ENCODE data around the gene CMBL.

CMBL gene

GRCh38 chr5:10339058-10339811, 31.5 kb upstream of the CMBL start:
- WGBS (ENCODE audit: insufficient coverage): 90% methylated on average over 18 of the region's 19 CpGs
- no peak for DNase-seq
- peaks cover 0 to 4% (median 0%) of the 10 kb centered on the region in 5 experiments for H3K27me3 ChIP-seq (replicated peaks in 2 of 5; ENCODE audit: control insufficient read depth in 4 of 5, insufficient read depth in 5 of 5, low read length in 4 of 5)
- no peaks in the 10 kb centered on the region for H3K9me3 ChIP-seq (ENCODE audit: control extremely low read depth in 1 of 5, control insufficient read depth in 4 of 5, insufficient read depth in 2 of 5, low read depth in 1 of 5, low read length in 4 of 5)
- H3K4me1 ChIP-seq (ENCODE audit: control extremely low read depth in 1 of 4, control insufficient read depth in 4 of 4, insufficient read depth in 4 of 4, low read length in 3 of 4): peaks cover 0 to 22% (median 11%) of the 10 kb centered on the region in 4 experiments
- no peaks in the 10 kb centered on the region for H3K36me3 ChIP-seq (ENCODE audit: control insufficient read depth in 4 of 4, insufficient read depth in 4 of 4, low read length in 3 of 4)
- ChIA-PET CTCF (interaction anchor here (1.4 kb wide), 1 partner anchor 83 kb away, joined by 3 read pairs; no protein-coding TSS in a partner anchor), POLR2A (no interaction called here)
- no peak overlapping the region for H3K4me3 ChIP-seq (ENCODE audit: control insufficient read depth in 1 of 7, extremely low read depth in 1 of 7, insufficient read depth in 4 of 7, low read depth in 2 of 7, low read length in 6 of 7)
- H3K27ac ChIP-seq (ENCODE audit: insufficient read depth in 1 of 2, low read depth in 1 of 2, low read length in 2 of 2, poor library complexity in 1 of 2, severe bottlenecking in 2 of 2): no peak overlapping the region

DNA sequence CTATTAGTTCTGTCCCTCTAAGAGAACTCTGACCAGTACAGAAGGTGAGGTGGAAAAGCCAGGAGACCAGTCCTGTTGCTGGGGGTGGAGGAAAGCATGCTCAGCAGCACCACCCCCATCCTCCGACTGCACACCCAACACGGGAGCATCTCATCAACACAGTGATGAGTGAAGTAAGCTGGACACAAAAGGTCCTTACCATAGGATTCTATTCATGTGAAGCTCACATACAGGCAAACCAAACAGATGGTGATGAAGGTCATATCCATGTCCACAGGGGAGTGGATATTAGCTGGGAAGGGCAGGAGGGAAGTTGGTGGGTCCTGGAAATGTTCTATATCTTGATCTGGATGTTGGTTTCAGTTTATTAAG, 31.0 kb upstream of the CMBL start:
- H3K36me3 ChIP-seq (ENCODE audit: control insufficient read depth in 4 of 4, insufficient read depth in 4 of 4, low read length in 3 of 4): no peaks in the 10 kb centered on the region
- no peak overlapping the region for H3K4me3 ChIP-seq (ENCODE audit: control insufficient read depth in 1 of 7, extremely low read depth in 1 of 7, insufficient read depth in 4 of 7, low read depth in 2 of 7, low read length in 6 of 7)
- H3K9me3 ChIP-seq (ENCODE audit: control extremely low read depth in 1 of 5, control insufficient read depth in 4 of 5, insufficient read depth in 2 of 5, low read depth in 1 of 5, low read length in 4 of 5): no peaks in the 10 kb centered on the region
- no peak for DNase-seq
- H3K27me3 ChIP-seq (replicated peaks in 2 of 5; ENCODE audit: control insufficient read depth in 4 of 5, insufficient read depth in 5 of 5, low read length in 4 of 5): peaks cover 0 to 7% (median 0%) of the 10 kb centered on the region in 5 experiments
- 100% methylated on average over 1 of the region's 2 CpGs for WGBS (ENCODE audit: insufficient coverage)
- peaks cover 0 to 28% (median 15%) of the 10 kb centered on the region in 4 experiments for H3K4me1 ChIP-seq (ENCODE audit: control extremely low read depth in 1 of 4, control insufficient read depth in 4 of 4, insufficient read depth in 4 of 4, low read length in 3 of 4)
- CTCF ChIA-PET: interaction anchor here (1.2 to 1.4 kb wide), 2 partner anchors 13 to 83 kb away, joined by 3 to 4 read pairs; no protein-coding TSS in a partner anchor
- H3K27ac ChIP-seq (ENCODE audit: insufficient read depth in 1 of 2, low read depth in 1 of 2, low read length in 2 of 2, poor library complexity in 1 of 2, severe bottlenecking in 2 of 2): no peak overlapping the region
- POLR2A ChIA-PET: no interaction called here

DNA sequence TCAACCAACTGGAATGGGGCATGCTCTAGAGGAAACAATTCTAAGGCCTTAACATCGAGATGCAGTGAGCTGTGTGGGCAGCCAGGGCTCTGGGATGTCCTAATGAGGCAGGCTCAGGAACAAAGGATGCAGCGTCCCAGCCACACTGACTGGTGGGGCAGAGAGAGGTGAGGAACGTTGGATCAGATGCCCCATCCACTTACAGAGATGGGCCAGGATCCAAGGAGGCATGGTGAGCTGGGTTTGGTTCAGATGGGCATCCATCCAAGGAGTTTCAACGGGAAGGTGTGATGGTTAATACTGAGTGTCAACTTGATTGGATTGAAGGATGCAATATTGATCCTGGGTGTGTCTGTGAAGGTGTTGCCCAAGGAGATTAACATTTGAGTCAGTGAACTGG, 30.3 kb upstream of the CMBL start:
- peaks cover 0 to 14% (median 0%) of the 10 kb centered on the region in 5 experiments for H3K27me3 ChIP-seq (replicated peaks in 2 of 5; ENCODE audit: control insufficient read depth in 4 of 5, insufficient read depth in 5 of 5, low read length in 4 of 5)
- DNase-seq: no peak
- no peak overlapping the region for H3K4me3 ChIP-seq (ENCODE audit: control insufficient read depth in 1 of 7, extremely low read depth in 1 of 7, insufficient read depth in 4 of 7, low read depth in 2 of 7, low read length in 6 of 7)
- CTCF ChIA-PET: interaction anchor here (1.2 to 1.4 kb wide), 2 partner anchors 12 to 84 kb away, joined by 3 to 4 read pairs; no protein-coding TSS in a partner anchor
- H3K36me3 ChIP-seq (ENCODE audit: control insufficient read depth in 4 of 4, insufficient read depth in 4 of 4, low read length in 3 of 4): no peaks in the 10 kb centered on the region
- H3K4me1 ChIP-seq (ENCODE audit: control extremely low read depth in 1 of 4, control insufficient read depth in 4 of 4, insufficient read depth in 4 of 4, low read length in 3 of 4): peaks cover 0 to 35% (median 21%) of the 10 kb centered on the region in 4 experiments
- H3K27ac ChIP-seq (ENCODE audit: insufficient read depth in 1 of 2, low read depth in 1 of 2, low read length in 2 of 2, poor library complexity in 1 of 2, severe bottlenecking in 2 of 2): no peak overlapping the region
- no peaks in the 10 kb centered on the region for H3K9me3 ChIP-seq (ENCODE audit: control extremely low read depth in 1 of 5, control insufficient read depth in 4 of 5, insufficient read depth in 2 of 5, low read depth in 1 of 5, low read length in 4 of 5)
- WGBS (ENCODE audit: insufficient coverage): 98% methylated on average over 4 of the region's 4 CpGs
- POLR2A ChIA-PET: no interaction called here

DNA sequence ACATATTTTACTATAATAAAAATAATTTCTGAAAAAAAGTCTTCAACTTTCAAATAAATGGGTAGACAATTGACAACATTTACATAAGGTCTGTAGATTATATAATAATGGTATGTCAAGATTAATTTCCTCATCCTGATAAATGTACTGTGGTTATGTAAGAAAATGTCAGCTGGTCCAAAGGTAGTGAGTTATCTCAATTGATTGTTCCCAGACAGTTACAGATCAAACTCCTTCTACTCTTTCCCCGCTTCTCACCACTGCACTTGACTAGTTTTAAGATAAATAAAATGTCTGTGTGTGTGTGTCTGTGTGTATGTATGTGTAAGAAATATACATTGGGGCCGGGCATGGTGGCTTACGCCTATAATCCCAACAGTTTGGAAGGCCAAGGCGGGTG, 29.4 kb upstream of the CMBL start:
- no peaks in the 10 kb centered on the region for H3K36me3 ChIP-seq (ENCODE audit: control insufficient read depth in 4 of 4, insufficient read depth in 4 of 4, low read length in 3 of 4)
- H3K27ac ChIP-seq (ENCODE audit: insufficient read depth in 1 of 2, low read depth in 1 of 2, low read length in 2 of 2, poor library complexity in 1 of 2, severe bottlenecking in 2 of 2): no peak overlapping the region
- H3K4me3 ChIP-seq (ENCODE audit: control insufficient read depth in 1 of 7, extremely low read depth in 1 of 7, insufficient read depth in 4 of 7, low read depth in 2 of 7, low read length in 6 of 7): no peak overlapping the region
- peaks cover 0 to 21% (median 2%) of the 10 kb centered on the region in 5 experiments for H3K27me3 ChIP-seq (replicated peaks in 2 of 5; ENCODE audit: control insufficient read depth in 4 of 5, insufficient read depth in 5 of 5, low read length in 4 of 5)
- DNase-seq: no peak
- 100% methylated on average over 3 of the region's 4 CpGs for WGBS (ENCODE audit: insufficient coverage)
- peaks cover 0 to 37% (median 23%) of the 10 kb centered on the region in 4 experiments for H3K4me1 ChIP-seq (ENCODE audit: control extremely low read depth in 1 of 4, control insufficient read depth in 4 of 4, insufficient read depth in 4 of 4, low read length in 3 of 4)
- no peaks in the 10 kb centered on the region for H3K9me3 ChIP-seq (ENCODE audit: control extremely low read depth in 1 of 5, control insufficient read depth in 4 of 5, insufficient read depth in 2 of 5, low read depth in 1 of 5, low read length in 4 of 5)
- ChIA-PET CTCF (interaction anchor here (1.2 kb wide), 1 partner anchor 11 kb away, joined by 4 read pairs; no protein-coding TSS in a partner anchor), POLR2A (no interaction called here)

GRCh38 chr5:10335711-10336470, 28.2 kb upstream of the CMBL start:
- no peak for DNase-seq
- CTCF ChIA-PET: interaction anchor here (1.0 kb wide), 2 partner anchors 27 to 52 kb away, joined by 3 read pairs; no protein-coding TSS in a partner anchor
- Histone ChIP-seq H3K4me1 (ENCODE audit: control extremely low read depth in 1 of 4, control insufficient read depth in 4 of 4, insufficient read depth in 4 of 4, low read length in 3 of 4) (peaks cover 0 to 35% (median 22%) of the 10 kb centered on the region in 4 experiments), H3K27me3 (replicated peaks in 2 of 5; ENCODE audit: control insufficient read depth in 4 of 5, insufficient read depth in 5 of 5, low read length in 4 of 5) (peaks cover 0 to 31% (median 6%) of the 10 kb centered on the region in 5 experiments), H3K9me3 (ENCODE audit: control extremely low read depth in 1 of 5, control insufficient read depth in 4 of 5, insufficient read depth in 2 of 5, low read depth in 1 of 5, low read length in 4 of 5) (no peaks in the 10 kb centered on the region), H3K4me3 (ENCODE audit: control insufficient read depth in 1 of 7, extremely low read depth in 1 of 7, insufficient read depth in 4 of 7, low read depth in 2 of 7, low read length in 6 of 7) (no peak overlapping the region), H3K36me3 (ENCODE audit: control insufficient read depth in 4 of 4, insufficient read depth in 4 of 4, low read length in 3 of 4) (no peaks in the 10 kb centered on the region), H3K27ac (ENCODE audit: insufficient read depth in 1 of 2, low read depth in 1 of 2, low read length in 2 of 2, poor library complexity in 1 of 2, severe bottlenecking in 2 of 2) (no peak overlapping the region)
- 97% methylated on average over 14 of the region's 14 CpGs for WGBS (ENCODE audit: insufficient coverage)
- POLR2A ChIA-PET: no interaction called here

DNA sequence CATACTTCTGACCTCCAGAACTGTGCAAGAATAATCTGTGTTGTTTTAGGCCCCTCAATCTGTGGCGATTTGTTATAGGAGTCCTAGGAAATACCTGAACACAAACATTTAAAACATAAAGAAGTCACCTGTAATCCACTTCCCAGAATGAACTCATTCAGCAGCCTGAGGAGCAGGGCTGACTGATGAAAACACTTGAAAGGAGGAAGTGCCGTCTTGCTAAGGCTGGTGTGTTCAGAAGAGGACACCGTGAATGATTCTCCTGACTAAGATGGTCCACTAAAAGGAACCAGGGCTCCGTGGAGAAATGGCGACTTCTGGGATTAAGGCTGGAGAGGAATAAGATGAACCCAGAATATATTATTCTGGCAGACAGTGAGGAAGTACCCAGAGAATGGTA, 27.1 kb upstream of the CMBL start:
- peaks cover 0 to 35% (median 6%) of the 10 kb centered on the region in 5 experiments for H3K27me3 ChIP-seq (replicated peaks in 2 of 5; ENCODE audit: control insufficient read depth in 4 of 5, insufficient read depth in 5 of 5, low read length in 4 of 5)
- no peak for DNase-seq
- H3K4me3 ChIP-seq (ENCODE audit: control insufficient read depth in 1 of 7, extremely low read depth in 1 of 7, insufficient read depth in 4 of 7, low read depth in 2 of 7, low read length in 6 of 7): no peak overlapping the region
- no peak overlapping the region for H3K27ac ChIP-seq (ENCODE audit: insufficient read depth in 1 of 2, low read depth in 1 of 2, low read length in 2 of 2, poor library complexity in 1 of 2, severe bottlenecking in 2 of 2)
- H3K36me3 ChIP-seq (ENCODE audit: control insufficient read depth in 4 of 4, insufficient read depth in 4 of 4, low read length in 3 of 4): no peaks in the 10 kb centered on the region
- 22% methylated on average over 4 of the region's 5 CpGs for WGBS (ENCODE audit: insufficient coverage)
- H3K4me1 ChIP-seq (ENCODE audit: control extremely low read depth in 1 of 4, control insufficient read depth in 4 of 4, insufficient read depth in 4 of 4, low read length in 3 of 4): peaks cover 0 to 25% (median 15%) of the 10 kb centered on the region in 4 experiments
- ChIA-PET CTCF (interaction anchor here (0.6 to 1.0 kb wide), 3 partner anchors 26 to 51 kb away, joined by 3 read pairs; no protein-coding TSS in a partner anchor), POLR2A (no interaction called here)
- H3K9me3 ChIP-seq (ENCODE audit: control extremely low read depth in 1 of 5, control insufficient read depth in 4 of 5, insufficient read depth in 2 of 5, low read depth in 1 of 5, low read length in 4 of 5): no peaks in the 10 kb centered on the region

All from common myeloid progenitor, CD34-positive (primary cell).